ENCODE results near the gene TCEAL5.
"Not testable (repeated sequence)": the region's sequence is repeated elsewhere in the genome, so short reads cannot be mapped to it uniquely, and the experiment has no call there.

TCEAL5 gene, protein sequence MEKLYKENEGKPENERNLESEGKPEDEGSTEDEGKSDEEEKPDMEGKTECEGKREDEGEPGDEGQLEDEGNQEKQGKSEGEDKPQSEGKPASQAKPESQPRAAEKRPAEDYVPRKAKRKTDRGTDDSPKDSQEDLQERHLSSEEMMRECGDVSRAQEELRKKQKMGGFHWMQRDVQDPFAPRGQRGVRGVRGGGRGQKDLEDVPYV

GRCh38 chrX:103276581-103277002 is at the start of gene TCEAL5:
TSS of gene TCEAL5 (minus strand) at chrX:103276750. CDS start at chrX:103274563, 2,187 bp downstream.
- TF ChIP-seq, protein P1, sequence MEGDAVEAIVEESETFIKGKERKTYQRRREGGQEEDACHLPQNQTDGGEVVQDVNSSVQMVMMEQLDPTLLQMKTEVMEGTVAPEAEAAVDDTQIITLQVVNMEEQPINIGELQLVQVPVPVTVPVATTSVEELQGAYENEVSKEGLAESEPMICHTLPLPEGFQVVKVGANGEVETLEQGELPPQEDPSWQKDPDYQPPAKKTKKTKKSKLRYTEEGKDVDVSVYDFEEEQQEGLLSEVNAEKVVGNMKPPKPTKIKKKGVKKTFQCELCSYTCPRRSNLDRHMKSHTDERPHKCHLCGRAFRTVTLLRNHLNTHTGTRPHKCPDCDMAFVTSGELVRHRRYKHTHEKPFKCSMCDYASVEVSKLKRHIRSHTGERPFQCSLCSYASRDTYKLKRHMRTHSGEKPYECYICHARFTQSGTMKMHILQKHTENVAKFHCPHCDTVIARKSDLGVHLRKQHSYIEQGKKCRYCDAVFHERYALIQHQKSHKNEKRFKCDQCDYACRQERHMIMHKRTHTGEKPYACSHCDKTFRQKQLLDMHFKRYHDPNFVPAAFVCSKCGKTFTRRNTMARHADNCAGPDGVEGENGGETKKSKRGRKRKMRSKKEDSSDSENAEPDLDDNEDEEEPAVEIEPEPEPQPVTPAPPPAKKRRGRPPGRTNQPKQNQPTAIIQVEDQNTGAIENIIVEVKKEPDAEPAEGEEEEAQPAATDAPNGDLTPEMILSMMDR (IDR thresholded peaks at IDR 0.05; ENCODE audit: insufficient read depth, missing control alignments) = no peak
- FAIRE-seq = no peak
- DNase-seq (ENCODE audit: insufficient read length, low spot score) = no peak

- FAIRE-seq = no peak
- TF ChIP-seq, protein P1 (IDR thresholded peaks at IDR 0.05; ENCODE audit: insufficient read depth, missing control alignments) = no peak
- DNase-seq (ENCODE audit: insufficient read length, low spot score) = no peak
Observed at GRCh38 chrX:103311399-103311780, 34.8 kb upstream of the TCEAL5 start.

DNA sequence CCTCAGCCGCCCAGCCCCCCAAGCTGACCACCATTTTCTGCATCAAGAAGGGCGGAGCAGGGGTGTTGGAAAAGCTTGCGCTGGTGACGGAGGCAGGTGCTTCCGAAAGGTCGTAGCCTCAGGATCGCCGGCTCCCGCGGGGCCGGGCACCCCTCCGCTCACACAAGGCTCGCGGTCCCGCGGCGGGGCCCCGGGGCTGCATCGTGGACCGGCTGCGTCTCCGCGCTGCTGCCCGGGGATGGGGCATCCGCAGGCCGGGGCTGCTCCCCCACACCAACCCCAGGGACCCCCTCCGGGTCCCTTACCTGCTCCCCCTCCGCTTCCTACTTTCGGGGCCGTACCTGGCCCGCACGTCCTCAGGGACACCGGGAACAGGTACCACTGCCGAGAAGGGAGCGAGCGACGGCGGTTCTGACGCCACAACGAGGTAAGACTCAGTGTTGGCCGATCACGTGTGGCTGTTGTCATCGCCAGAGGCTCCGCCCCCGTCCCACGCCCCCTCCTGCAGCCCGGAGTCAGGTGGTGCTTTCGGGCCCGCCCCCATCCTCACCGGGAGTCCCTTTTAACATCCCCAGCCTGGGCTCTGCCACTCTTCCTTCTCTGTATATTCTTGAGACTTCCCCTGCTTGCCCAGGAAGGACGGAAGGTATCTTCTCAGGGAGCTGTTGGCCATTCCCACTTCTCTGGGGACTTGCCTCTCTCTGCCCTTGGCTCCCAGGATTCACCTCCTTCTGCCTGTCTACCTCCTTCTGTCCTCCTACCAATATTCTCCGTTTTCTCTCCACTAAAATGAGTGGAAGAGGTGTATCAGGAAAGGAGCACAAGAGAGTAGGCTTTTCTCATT is 34.2 kb upstream of the TCEAL5 start, which contains the start of gene BEX2:
Gene BEX2, minus strand, starts transcription at position 436 of the 844 bp plus-strand sequence. CDS start 1,014 bp downstream, outside the sequence.
- TF ChIP-seq, protein P1 (IDR thresholded peaks at IDR 0.05; ENCODE audit: insufficient read depth, missing control alignments) = no peak

GRCh38 chrX:103309860-103310554 is 33.5 kb upstream of the TCEAL5 start:
- DNase-seq (ENCODE audit: insufficient read length, low spot score) (no peak), FAIRE-seq (no peak)
- TF ChIP-seq, protein P1 (IDR thresholded peaks at IDR 0.05; ENCODE audit: insufficient read depth, missing control alignments) = no peak

More for the DNA sequence above, 34.2 kb upstream of the TCEAL5 start, which contains the start of gene BEX2:
- no peak for FAIRE-seq
- DNase-seq (ENCODE audit: insufficient read length, low spot score) = peak; percentile 27

GRCh38 chrX:103305666-103306065 is 29.1 kb upstream of the TCEAL5 start:
- not testable (repeated sequence) for DNase-seq (ENCODE audit: insufficient read length, low spot score); FAIRE-seq

DNA sequence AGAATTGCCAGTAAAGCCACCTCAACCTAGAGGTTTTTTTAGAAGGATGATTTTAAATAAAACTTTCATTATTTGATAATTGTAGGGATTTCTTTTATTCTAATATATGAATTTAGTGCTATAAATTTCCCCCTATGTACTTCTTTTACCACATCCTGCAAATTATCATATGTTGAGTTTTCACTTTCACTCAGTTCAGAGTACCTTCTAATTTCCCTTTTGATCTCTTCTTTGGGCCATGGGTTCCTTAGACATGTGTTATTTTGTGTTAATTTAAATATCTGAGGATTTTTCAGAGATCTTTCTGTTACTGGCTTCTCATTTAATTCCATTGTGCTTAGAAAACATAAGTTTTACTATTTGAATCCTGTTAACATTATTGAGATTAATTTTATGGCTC is 28.2 kb upstream of the TCEAL5 start:
- FAIRE-seq = no peak
- DNase-seq (ENCODE audit: insufficient read length, low spot score) = no peak
- TF ChIP-seq, protein P1 (IDR thresholded peaks at IDR 0.05; ENCODE audit: insufficient read depth, missing control alignments) = no peak

DNA sequence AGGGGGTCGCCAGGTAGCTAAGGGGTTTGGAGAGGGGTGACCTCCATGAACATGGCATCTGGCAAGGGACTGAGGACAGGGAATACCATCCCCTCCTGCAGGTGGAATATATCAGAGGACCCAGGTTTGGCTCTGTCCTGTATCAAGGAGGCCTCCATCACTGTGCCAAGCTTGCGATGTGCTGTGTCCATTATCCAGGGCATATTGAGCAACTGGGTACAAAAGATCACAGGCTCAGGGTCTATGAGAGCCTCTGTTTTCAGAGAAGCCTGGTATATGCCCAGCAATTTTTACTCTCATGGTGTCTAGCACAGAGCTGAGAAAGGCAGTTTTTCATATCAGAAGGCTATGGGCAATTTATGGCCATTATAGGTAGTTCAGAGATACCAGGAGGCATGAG is 16.6 kb upstream of the TCEAL5 start:
- DNase-seq (ENCODE audit: insufficient read length, low spot score) = no peak
- TF ChIP-seq, protein P1 (IDR thresholded peaks at IDR 0.05; ENCODE audit: insufficient read depth, missing control alignments) = no peak
- FAIRE-seq = no peak
